RWPE2 (cell line): ENCODE data around the gene FBXO45.
"Not testable (repeated sequence)": the region's sequence is repeated elsewhere in the genome, so short reads cannot be mapped to it uniquely, and the experiment has no call there.

Source experiments
- ATAC-seq: fragments of 200-7000 bp; cut with Tn5 transposase; 3 replicates; pipeline ENCODE4 v1.9.1; 2021; ENCODE audit warnings: low read depth
- DNase-seq: peaks from one replicate; pipeline ENCODE4 v3.0.0-alpha.2; 2020; ENCODE audit warnings: low spot score
- H3K27ac ChIP-seq: fragments of 450-650 bp; 2 replicates; pipeline ENCODE4 v1.5.1; 2017; ENCODE audit warnings: mild to moderate bottlenecking; ENCODE audit not compliant: poor library complexity, severe bottlenecking
- H3K27me3 ChIP-seq: fragments of 250-450 bp; sonication (Bioruptor Pico); 2 replicates; pipeline ENCODE4 v1.5.1; 2021; ENCODE audit warnings: mild to moderate bottlenecking, moderate library complexity; ENCODE audit not compliant: insufficient read depth, poor library complexity, severe bottlenecking
- H3K36me3 ChIP-seq: fragments of 250-450 bp; sonication (Bioruptor Pico); 2 replicates; pipeline ENCODE4 v1.5.1; 2020; ENCODE audit warnings: low read depth, mild to moderate bottlenecking, moderate library complexity
- H3K4me1 ChIP-seq: fragments of 250-450 bp; sonication (Bioruptor Pico); 2 replicates; pipeline ENCODE4 v1.5.1; 2021; ENCODE audit warnings: mild to moderate bottlenecking, moderate library complexity; ENCODE audit not compliant: insufficient read depth, poor library complexity, severe bottlenecking
- H3K4me3 ChIP-seq: fragments of 250-450 bp; sonication (Bioruptor Pico); 2 replicates; pipeline ENCODE4 v1.5.1; 2021; ENCODE audit warnings: mild to moderate bottlenecking, moderate library complexity; ENCODE audit not compliant: severe bottlenecking
- H3K9me3 ChIP-seq: fragments of 250-450 bp; sonication (Bioruptor Pico); 2 replicates; pipeline ENCODE4 v1.5.1; 2021; ENCODE audit warnings: mild to moderate bottlenecking, moderate library complexity; ENCODE audit not compliant: severe bottlenecking
- CTCF ChIP-seq: fragments of 450-650 bp; IDR thresholded peaks from one replicate; pipeline ENCODE4 v1.5.1; 2017; ENCODE audit warnings: mild to moderate bottlenecking, moderate library complexity; ENCODE audit not compliant: poor library complexity, severe bottlenecking

The FBXO45 gene

GRCh38 chr3:196634224-196634623 lies 65.8 kb downstream of the FBXO45 start:
- Histone ChIP-seq H3K4me3 (no peak overlapping the region), H3K9me3 (no peaks in the 10 kb centered on the region), H3K27me3 (peaks cover 5% of the 10 kb centered on the region), H3K4me1 (no peaks in the 10 kb centered on the region), H3K27ac (no peak overlapping the region), H3K36me3 (no peaks in the 10 kb centered on the region)
- ATAC-seq = no peak
- no peak for TF ChIP-seq CTCF
- DNase-seq = no peak

GRCh38 chr3:196634829-196635228 lies 66.4 kb downstream of the FBXO45 start:
- DNase-seq = no peak
- no peak overlapping the region for H3K27ac ChIP-seq

GRCh38 chr3:196636369-196637349 lies 68.2 kb downstream of the FBXO45 start:
- no peak for ATAC-seq
- TF ChIP-seq CTCF = no peak
- Histone ChIP-seq H3K9me3 (no peaks in the 10 kb centered on the region), H3K36me3 (no peaks in the 10 kb centered on the region), H3K4me3 (no peak overlapping the region), H3K27ac (no peak overlapping the region), H3K4me1 (no peaks in the 10 kb centered on the region), H3K27me3 (peaks cover 16% of the 10 kb centered on the region)
- DNase-seq = no peak

More at GRCh38 chr3:196634829-196635228, 66.4 kb downstream of the FBXO45 start:
- Histone ChIP-seq H3K27me3 (peaks cover 11% of the 10 kb centered on the region), H3K9me3 (no peaks in the 10 kb centered on the region), H3K36me3 (no peaks in the 10 kb centered on the region), H3K4me1 (no peaks in the 10 kb centered on the region), H3K4me3 (no peak overlapping the region)
- no peak for TF ChIP-seq CTCF
- no peak for ATAC-seq

- DNase-seq, H3K4me1 ChIP-seq, H3K4me3 ChIP-seq, H3K36me3 ChIP-seq, H3K27ac ChIP-seq, H3K9me3 ChIP-seq, ATAC-seq: not testable (repeated sequence)
- peaks cover 16% of the 10 kb centered on the region for H3K27me3 ChIP-seq
Observed at GRCh38 chr3:196637941-196638340, 69.5 kb downstream of the FBXO45 start.
